CD4-positive, CD25-positive, alpha-beta regulatory T cell (primary cell): ENCODE data around the gene POU3F3. TPM values are rescaled to one million over a fixed set of nuclear protein-coding genes. Genes with fewer than 3 reads are reported as not detected.

ENCODE experiments used
- ATAC-seq, 2 donors: fragments of 150-1000 bp; cut with Tn5 transposase; one replicate each; pipeline ENCODE4 v1.10.0; 2021; ENCODE audit warnings: low read depth in 2 of 2, moderate number of reproducible peaks in 2 of 2, moderate library complexity in 1 of 2
- DNase-seq, 3 donors: peaks; one replicate each; pipeline versions ENCODE4 v3.0.0 to v3.0.0-alpha.2; 2012 to 2022; ENCODE audit warnings: mixed read lengths in 1 of 3
- H3K27ac ChIP-seq: one replicate; pipeline ENCODE4 v1.7.0; 2013; ENCODE audit warnings: mild to moderate bottlenecking, low read length; ENCODE audit not compliant: insufficient read depth, poor library complexity, severe bottlenecking
- H3K27me3 ChIP-seq: one replicate; pipeline ENCODE4 v1.7.0; 2013; ENCODE audit warnings: low read length; ENCODE audit not compliant: control insufficient read depth, insufficient read depth
- H3K36me3 ChIP-seq: one replicate; pipeline ENCODE4 v1.7.0; 2013; ENCODE audit warnings: mild to moderate bottlenecking, low read length, moderate library complexity; ENCODE audit not compliant: control insufficient read depth, insufficient read depth
- H3K4me1 ChIP-seq: 2 replicates; pipeline ENCODE4 v1.7.0; 2013; ENCODE audit warnings: mild to moderate bottlenecking, low read length; ENCODE audit not compliant: insufficient read depth, control insufficient read depth, poor library complexity, severe bottlenecking
- H3K4me3 ChIP-seq: one replicate; pipeline ENCODE4 v1.7.0; 2013; ENCODE audit warnings: low read depth, mild to moderate bottlenecking, low read length, moderate library complexity
- H3K9me3 ChIP-seq, 2 experiments: 1 replicate in 1 of 2; 2 replicates in 1 of 2; pipeline ENCODE4 v1.7.0; 2013; ENCODE audit warnings: low read length in 2 of 2, mild to moderate bottlenecking in 1 of 2, moderate library complexity in 1 of 2; ENCODE audit not compliant: control insufficient read depth in 2 of 2
- H3K27ac Mint-ChIP-seq, 3 donors: one replicate each; pipeline ENCODE4 v1.8.0; 2020 to 2022; ENCODE audit warnings: mild to moderate bottlenecking in 3 of 3, mixed read lengths in 3 of 3, moderate library complexity in 2 of 3
- H3K27me3 Mint-ChIP-seq: one replicate; pipeline ENCODE4 v1.8.0; 2022; ENCODE audit warnings: mild to moderate bottlenecking, mixed read lengths
- H3K36me3 Mint-ChIP-seq: one replicate; pipeline ENCODE4 v1.8.0; 2020; ENCODE audit warnings: mixed read lengths
- H3K4me1 Mint-ChIP-seq, 4 donors: one replicate each; pipeline ENCODE4 v1.8.0; 2020 to 2022; ENCODE audit warnings: mixed read lengths in 4 of 4, mild to moderate bottlenecking in 1 of 4
- H3K4me3 Mint-ChIP-seq, 4 donors: one replicate each; pipeline ENCODE4 v1.8.0; 2020 to 2022; ENCODE audit warnings: mild to moderate bottlenecking in 4 of 4, mixed read lengths in 4 of 4, moderate library complexity in 3 of 4
- H3K9me3 Mint-ChIP-seq, 7 donors: one replicate each; pipeline ENCODE4 v1.8.0; 2020 to 2022; ENCODE audit warnings: mixed read lengths in 7 of 7, mild to moderate bottlenecking in 3 of 7, moderate library complexity in 2 of 7
- polyA plus RNA-seq, 4 donors: library from polyadenylated mRNA; unstranded; fragments of 300-500 nt; fragmentation: Illumina TruSeq; gene quantifications; one replicate each; pipeline ENCODE4 v1.2.3, GENCODE V29; 2021
- total RNA-seq: library from RNA; stranded (reverse); gene quantifications from one replicate; pipeline ENCODE4 v1.2.3, GENCODE V29; 2022

The POU3F3 gene
- total and polyA plus RNA-seq, 5 donors from 2014 or later = not detected

- Mint-ChIP-seq H3K27ac (no peak overlapping the region), H3K36me3 (no peaks in the 10 kb centered on the region), H3K4me3 (no peak overlapping the region), H3K9me3 (peaks cover 0 to 13% (median 0%) of the 10 kb centered on the region in 7 donors), H3K27me3 (peaks cover 91% of the 10 kb centered on the region), H3K4me1 (peaks cover 0 to 30% (median 16%) of the 10 kb centered on the region in 4 donors)
- Histone ChIP-seq H3K27ac (no peak overlapping the region), H3K4me3 (no peak overlapping the region), H3K27me3 (peaks cover 48% of the 10 kb centered on the region), H3K36me3 (no peaks in the 10 kb centered on the region), H3K4me1 (peaks cover 15% of the 10 kb centered on the region), H3K9me3 (no peaks in the 10 kb centered on the region)
- no peak for DNase-seq
- no peak for ATAC-seq
Measured at GRCh38 chr2:104849101-104849500, 4.8 kb upstream of the POU3F3 start.

- no peaks in the 10 kb centered on the region for H3K36me3 ChIP-seq
- DNase-seq (peak in 1 of 3 donors; percentile 62), ATAC-seq (no peak)
- Mint-ChIP-seq H3K4me3 (no peak overlapping the region), H3K9me3 (peaks cover 0 to 16% (median 0%) of the 10 kb centered on the region in 7 donors), H3K27me3 (peaks cover 93% of the 10 kb centered on the region), H3K27ac (no peak overlapping the region), H3K36me3 (no peaks in the 10 kb centered on the region), H3K4me1 (peaks cover 0 to 36% (median 20%) of the 10 kb centered on the region in 4 donors)
- H3K27ac ChIP-seq = no peak overlapping the region
- H3K27me3 ChIP-seq = peaks cover 51% of the 10 kb centered on the region
- H3K4me1 ChIP-seq = peaks cover 18% of the 10 kb centered on the region
- no peak overlapping the region for H3K4me3 ChIP-seq
- H3K9me3 ChIP-seq = no peaks in the 10 kb centered on the region
Measured at GRCh38 chr2:104849618-104850141, 4.2 kb upstream of the POU3F3 start.

- Mint-ChIP-seq H3K27ac (peak overlapping the region in 1 of 3 donors; percentile 85), H3K27me3 (peaks cover 89% of the 10 kb centered on the region), H3K4me3 (no peak overlapping the region), H3K36me3 (no peaks in the 10 kb centered on the region), H3K4me1 (peaks cover 0 to 38% (median 19%) of the 10 kb centered on the region in 4 donors), H3K9me3 (peaks cover 0 to 14% (median 0%) of the 10 kb centered on the region in 7 donors)
- Histone ChIP-seq H3K27me3 (peaks cover 51% of the 10 kb centered on the region), H3K9me3 (no peaks in the 10 kb centered on the region), H3K4me3 (no peak overlapping the region), H3K27ac (no peak overlapping the region), H3K36me3 (no peaks in the 10 kb centered on the region), H3K4me1 (peaks cover 21% of the 10 kb centered on the region)
- ATAC-seq = no peak
- no peak for DNase-seq
Measured at GRCh38 chr2:104850361-104851290, 3.3 kb upstream of the POU3F3 start.

GRCh38 chr2:104851291-104852089 lies 2.4 kb upstream of the POU3F3 start:
- ATAC-seq (no peak), DNase-seq (no peak)
- Histone ChIP-seq H3K4me1 (peaks cover 22% of the 10 kb centered on the region), H3K4me3 (no peak overlapping the region), H3K27me3 (peaks cover 44% of the 10 kb centered on the region), H3K9me3 (no peaks in the 10 kb centered on the region), H3K27ac (no peak overlapping the region), H3K36me3 (no peaks in the 10 kb centered on the region)
- peaks cover 85% of the 10 kb centered on the region for H3K27me3 Mint-ChIP-seq
- no peaks in the 10 kb centered on the region for H3K36me3 Mint-ChIP-seq
- H3K4me1 Mint-ChIP-seq = peaks cover 0 to 38% (median 20%) of the 10 kb centered on the region in 4 donors
- H3K9me3 Mint-ChIP-seq = peaks cover 0 to 10% (median 0%) of the 10 kb centered on the region in 7 donors
- peak overlapping the region in 3 of 4 donors; percentile 85 to 90 (median 89) for H3K4me3 Mint-ChIP-seq
- H3K27ac Mint-ChIP-seq = no peak overlapping the region

GRCh38 chr2:104852090-104852666 lies 1.7 kb upstream of the POU3F3 start:
- Histone ChIP-seq H3K4me3 (no peak overlapping the region), H3K27me3 (peaks cover 38% of the 10 kb centered on the region), H3K36me3 (no peaks in the 10 kb centered on the region), H3K9me3 (no peaks in the 10 kb centered on the region), H3K27ac (no peak overlapping the region), H3K4me1 (peaks cover 25% of the 10 kb centered on the region)
- DNase-seq (no peak), ATAC-seq (peak in 1 of 2 donors; percentile 26)
- peak overlapping the region in 1 of 3 donors; percentile 12 for H3K27ac Mint-ChIP-seq
- no peaks in the 10 kb centered on the region for H3K36me3 Mint-ChIP-seq
- peaks cover 0 to 10% (median 0%) of the 10 kb centered on the region in 7 donors for H3K9me3 Mint-ChIP-seq
- H3K27me3 Mint-ChIP-seq = peaks cover 84% of the 10 kb centered on the region
- peak overlapping the region; percentile 65 to 90 (median 87) for H3K4me3 Mint-ChIP-seq
- H3K4me1 Mint-ChIP-seq = peaks cover 0 to 37% (median 22%) of the 10 kb centered on the region in 4 donors

- H3K27me3 Mint-ChIP-seq = peaks cover 84% of the 10 kb centered on the region
- H3K27me3 ChIP-seq = peaks cover 32% of the 10 kb centered on the region
Measured at GRCh38 chr2:104854498-104855220, 744 bp downstream of the POU3F3 start.

More at GRCh38 chr2:104854498-104855220, 744 bp downstream of the POU3F3 start:
- Mint-ChIP-seq H3K9me3 (peaks cover 0 to 10% (median 4%) of the 10 kb centered on the region in 7 donors), H3K36me3 (no peaks in the 10 kb centered on the region), H3K27ac (no peak overlapping the region), H3K4me1 (peaks cover 0 to 47% (median 29%) of the 10 kb centered on the region in 4 donors), H3K4me3 (peak overlapping the region; percentile 72 to 89 (median 83))
- no peaks in the 10 kb centered on the region for H3K36me3 ChIP-seq
- no peak overlapping the region for H3K27ac ChIP-seq
- peaks cover 25% of the 10 kb centered on the region for H3K4me1 ChIP-seq
- no peak for DNase-seq
- H3K9me3 ChIP-seq = peaks cover 4 to 6% of the 10 kb centered on the region in 2 experiments
- peak overlapping the region; percentile 26 for H3K4me3 ChIP-seq
- no peak for ATAC-seq
